Activated naive CD8-positive, alpha-beta T cell treated with anti-CD3 and anti-CD28 coated beads, Interleukin-2, amount 10 ng/mL, durations not matched to agents 7 days and 5 days (primary cell): Measurements from ENCODE around the gene CHIT1. TPM values are rescaled to one million over a fixed set of nuclear protein-coding genes. Genes with fewer than 3 reads are reported as not detected.

Experiments
- ATAC-seq: fragments of 150-1000 bp; cut with Tn5 transposase; one replicate; pipeline ENCODE4 v1.10.0; 2021; ENCODE audit warnings: low read depth, moderate library complexity
- POLR2A ChIA-PET: fragments of 350-600 bp; sonication (Branson Sonifier 250); formaldehyde crosslinking; loops from one replicate; lab custom pipeline; 2021; ENCODE audit warnings: antibody characterized with exemption; lab: Charles Lee
- DNase-seq: peaks from one replicate; pipeline ENCODE4 v3.0.0; 2021
- H3K27ac Mint-ChIP-seq: one replicate; pipeline ENCODE4 v1.8.0; 2022; ENCODE audit warnings: mild to moderate bottlenecking, mixed read lengths
- H3K27me3 Mint-ChIP-seq: one replicate; pipeline ENCODE4 v1.8.0; 2022; ENCODE audit warnings: mild to moderate bottlenecking, moderate library complexity, mixed read lengths
- H3K36me3 Mint-ChIP-seq: one replicate; pipeline ENCODE4 v1.8.0; 2021; ENCODE audit warnings: mild to moderate bottlenecking, mixed read lengths
- H3K4me1 Mint-ChIP-seq: one replicate; pipeline ENCODE4 v1.8.0; 2021; ENCODE audit warnings: mixed read lengths
- H3K4me3 Mint-ChIP-seq: one replicate; pipeline ENCODE4 v1.8.0; 2022; ENCODE audit warnings: mild to moderate bottlenecking, moderate library complexity, mixed read lengths
- H3K9me3 Mint-ChIP-seq: one replicate; pipeline ENCODE4 v1.8.0; 2021; ENCODE audit warnings: mixed read lengths
- total RNA-seq, 2 experiments: library from RNA; stranded (reverse); gene quantifications; one replicate each; pipeline ENCODE4 v1.2.3, GENCODE V29; 2021

CHIT1 gene
- total RNA-seq: 1 to 10 TPM in 1 of 2 experiments, under 1 TPM in 1; 0.67 to 1.0 TPM

GRCh38 chr1:203229471-203230135, at the start of gene CHIT1:
Gene CHIT1, minus strand, starts transcription at chr1:203229673. Its CDS starts 37 bp downstream, at chr1:203229636.
- no peak for ATAC-seq
- H3K36me3 Mint-ChIP-seq: no peaks in the 10 kb centered on the region

DNA sequence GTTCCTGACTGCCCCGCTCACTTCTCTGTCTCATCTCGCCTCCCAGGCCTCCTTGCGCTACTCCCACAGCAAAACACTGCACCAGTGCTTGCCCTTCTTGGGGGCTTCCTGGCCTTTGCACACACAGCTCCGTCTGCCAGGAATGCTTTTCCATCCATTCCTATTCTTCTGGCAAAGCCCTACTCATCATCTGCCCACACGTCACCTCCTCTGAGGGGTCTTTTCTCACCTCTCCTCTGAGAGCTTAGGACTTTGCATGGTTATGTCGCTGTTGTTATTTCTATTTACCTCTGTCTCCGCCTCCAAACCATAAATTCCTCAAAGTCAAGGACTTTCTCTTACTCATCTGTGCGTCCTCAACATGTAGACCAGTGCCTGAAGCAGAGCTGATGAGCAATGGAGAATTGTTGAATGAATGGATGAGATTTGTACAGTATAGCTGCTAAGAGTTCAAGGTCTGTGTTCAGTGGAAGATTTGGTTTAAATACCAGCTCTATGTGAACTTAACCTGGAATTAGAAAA, 49.5 kb upstream of the CHIT1 start:
- H3K4me3 Mint-ChIP-seq: peak overlapping the region; percentile 35
- DNase-seq (no peak), ATAC-seq (no peak)
- H3K27me3 Mint-ChIP-seq: no peaks in the 10 kb centered on the region
- H3K4me1 Mint-ChIP-seq: peaks cover 51% of the 10 kb centered on the region
- H3K9me3 Mint-ChIP-seq: no peaks in the 10 kb centered on the region
- H3K36me3 Mint-ChIP-seq: no peaks in the 10 kb centered on the region
- POLR2A ChIA-PET: interaction anchor here (2.5 to 8.1 kb wide), 4 partner anchors 10 to 46 kb away, joined by 7 to 145 read pairs (median 66); partner anchors contain the start of gene BTG2
- peak overlapping the region; percentile 65 for H3K27ac Mint-ChIP-seq

More at GRCh38 chr1:203229471-203230135, at the start of gene CHIT1:
- no peak within 1 kb of the TSS for H3K27ac Mint-ChIP-seq
- no peaks in the 10 kb centered on the region for H3K4me1 Mint-ChIP-seq
- no peak within 1 kb of the TSS for H3K4me3 Mint-ChIP-seq
- no peak for DNase-seq
- H3K9me3 Mint-ChIP-seq: peaks cover 4% of the 10 kb centered on the region
- POLR2A ChIA-PET: interaction anchor here (0.6 kb wide), 1 partner anchor 443 kb away, joined by 3 read pairs; no protein-coding TSS in a partner anchor
- H3K27me3 Mint-ChIP-seq: peaks cover 17% of the 10 kb centered on the region

DNA sequence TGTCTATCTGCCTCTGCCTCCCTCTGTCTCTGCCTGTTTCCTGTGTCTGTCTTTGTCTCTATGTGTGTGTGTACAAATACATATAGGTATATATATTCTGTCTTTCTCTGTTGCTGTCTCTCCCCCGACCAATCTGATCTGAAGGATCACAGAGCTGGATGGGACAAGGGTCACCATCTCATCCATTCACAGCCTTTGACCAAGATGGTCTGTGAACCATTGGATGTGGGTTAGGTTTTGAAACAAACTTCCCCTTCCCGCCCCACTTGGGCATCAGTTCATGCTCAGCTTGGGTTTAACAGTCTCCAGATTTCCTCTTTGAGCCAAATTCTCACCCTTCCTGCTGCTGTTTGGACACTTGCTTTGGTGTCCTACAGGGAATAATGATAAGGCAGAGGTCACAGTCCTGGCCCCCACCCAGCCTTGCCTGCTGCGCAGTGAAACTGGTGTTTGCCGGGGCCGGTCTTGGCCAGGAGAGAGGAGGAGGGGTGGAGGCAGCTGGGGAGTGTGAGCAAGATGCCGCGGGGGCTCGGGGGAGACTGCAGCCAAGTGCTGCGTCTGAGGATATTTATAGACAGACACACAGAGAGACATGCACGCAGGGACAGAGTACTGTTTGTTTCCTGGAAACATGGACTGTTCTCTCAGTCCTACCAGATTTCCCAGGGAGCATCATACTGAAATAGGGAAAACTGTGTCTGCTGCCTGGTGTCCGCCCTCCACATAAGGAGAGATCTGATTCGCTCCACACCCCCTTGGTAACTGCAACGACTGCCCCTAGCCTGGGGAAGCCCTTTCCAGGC, 48.8 kb upstream of the CHIT1 start:
- ATAC-seq (peak; percentile 46), DNase-seq (no peak)
- Mint-ChIP-seq H3K27ac (peak overlapping the region; percentile 65), H3K27me3 (no peaks in the 10 kb centered on the region), H3K36me3 (no peaks in the 10 kb centered on the region), H3K4me1 (peaks cover 58% of the 10 kb centered on the region), H3K4me3 (peak overlapping the region; percentile 59), H3K9me3 (no peaks in the 10 kb centered on the region)
- POLR2A ChIA-PET: interaction anchor here (1.2 to 8.1 kb wide), 6 partner anchors 11 to 62 kb away, joined by 3 to 145 read pairs (median 30); partner anchors contain the start of gene BTG2

DNA sequence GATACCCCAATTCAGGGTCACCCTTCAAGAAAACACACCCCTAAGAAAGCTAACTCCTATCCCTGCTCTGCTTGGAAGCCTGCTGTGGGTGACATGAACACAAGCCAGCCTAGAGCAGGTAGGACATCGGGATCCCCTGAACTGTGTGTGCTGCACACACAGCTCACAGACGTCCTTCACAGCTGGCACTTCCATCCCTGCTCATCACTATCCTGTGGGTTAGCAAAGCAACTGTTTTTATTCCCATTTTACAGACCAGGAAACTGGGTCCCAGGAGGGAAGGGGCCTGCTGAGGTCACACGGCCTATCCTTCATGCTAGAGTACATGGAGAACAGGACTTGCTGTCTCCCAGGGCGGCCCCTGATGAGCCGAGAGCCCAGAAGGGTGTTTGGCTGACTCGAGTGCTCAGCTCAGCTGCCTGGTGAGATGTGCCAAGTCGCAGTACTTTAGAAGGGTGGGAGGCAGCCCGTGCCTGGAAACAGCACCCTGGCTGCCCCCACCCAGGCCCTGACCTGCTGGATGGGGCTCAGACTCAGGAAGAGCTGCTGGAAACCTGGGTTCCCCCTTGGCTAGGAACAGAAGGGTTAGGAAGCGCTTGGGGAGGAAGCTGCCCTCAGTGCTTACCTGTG, 47.6 kb upstream of the CHIT1 start:
- POLR2A ChIA-PET: interaction anchor here (0.6 to 8.1 kb wide), 9 partner anchors 9 to 63 kb away, joined by 3 to 145 read pairs (median 9); partner anchors contain the start of gene BTG2
- DNase-seq: no peak
- peak overlapping the region; percentile 59 for H3K4me3 Mint-ChIP-seq
- H3K36me3 Mint-ChIP-seq: no peaks in the 10 kb centered on the region
- no peaks in the 10 kb centered on the region for H3K9me3 Mint-ChIP-seq
- peak overlapping the region; percentile 65 for H3K27ac Mint-ChIP-seq
- ATAC-seq: no peak
- peaks cover 54% of the 10 kb centered on the region for H3K4me1 Mint-ChIP-seq
- H3K27me3 Mint-ChIP-seq: no peaks in the 10 kb centered on the region

GRCh38 chr1:203276408-203276807, 46.9 kb upstream of the CHIT1 start:
- no peaks in the 10 kb centered on the region for H3K27me3 Mint-ChIP-seq
- H3K4me3 Mint-ChIP-seq: no peak overlapping the region
- H3K27ac Mint-ChIP-seq: peak overlapping the region; percentile 33
- ATAC-seq (no peak), DNase-seq (no peak)
- peaks cover 51% of the 10 kb centered on the region for H3K4me1 Mint-ChIP-seq
- no peaks in the 10 kb centered on the region for H3K36me3 Mint-ChIP-seq
- POLR2A ChIA-PET: interaction anchor here (1.2 to 8.1 kb wide), 7 partner anchors 8 to 60 kb away, joined by 3 to 145 read pairs (median 11); partner anchors contain the start of gene BTG2
- no peaks in the 10 kb centered on the region for H3K9me3 Mint-ChIP-seq

GRCh38 chr1:203275656-203276272, 46.3 kb upstream of the CHIT1 start:
- ATAC-seq (no peak), DNase-seq (no peak)
- H3K27ac Mint-ChIP-seq: peak overlapping the region; percentile 33
- no peaks in the 10 kb centered on the region for H3K36me3 Mint-ChIP-seq
- H3K27me3 Mint-ChIP-seq: no peaks in the 10 kb centered on the region
- peaks cover 56% of the 10 kb centered on the region for H3K4me1 Mint-ChIP-seq
- POLR2A ChIA-PET: interaction anchor here (1.5 to 8.1 kb wide), 5 partner anchors 14 to 60 kb away, joined by 3 to 145 read pairs (median 49); partner anchors contain the start of gene BTG2
- no peak overlapping the region for H3K4me3 Mint-ChIP-seq
- no peaks in the 10 kb centered on the region for H3K9me3 Mint-ChIP-seq

- no peaks in the 10 kb centered on the region for H3K9me3 Mint-ChIP-seq
- H3K36me3 Mint-ChIP-seq: no peaks in the 10 kb centered on the region
- no peak for ATAC-seq
- H3K4me3 Mint-ChIP-seq: no peak overlapping the region
- peak overlapping the region; percentile 87 for H3K27ac Mint-ChIP-seq
- DNase-seq: no peak
- no peaks in the 10 kb centered on the region for H3K27me3 Mint-ChIP-seq
- peaks cover 57% of the 10 kb centered on the region for H3K4me1 Mint-ChIP-seq
- POLR2A ChIA-PET: interaction anchor here (0.7 to 8.1 kb wide), 6 partner anchors 15 to 63 kb away, joined by 3 to 145 read pairs (median 29); partner anchors contain the start of gene BTG2
Measured at GRCh38 chr1:203274603-203275381, 45.3 kb upstream of the CHIT1 start.

DNA sequence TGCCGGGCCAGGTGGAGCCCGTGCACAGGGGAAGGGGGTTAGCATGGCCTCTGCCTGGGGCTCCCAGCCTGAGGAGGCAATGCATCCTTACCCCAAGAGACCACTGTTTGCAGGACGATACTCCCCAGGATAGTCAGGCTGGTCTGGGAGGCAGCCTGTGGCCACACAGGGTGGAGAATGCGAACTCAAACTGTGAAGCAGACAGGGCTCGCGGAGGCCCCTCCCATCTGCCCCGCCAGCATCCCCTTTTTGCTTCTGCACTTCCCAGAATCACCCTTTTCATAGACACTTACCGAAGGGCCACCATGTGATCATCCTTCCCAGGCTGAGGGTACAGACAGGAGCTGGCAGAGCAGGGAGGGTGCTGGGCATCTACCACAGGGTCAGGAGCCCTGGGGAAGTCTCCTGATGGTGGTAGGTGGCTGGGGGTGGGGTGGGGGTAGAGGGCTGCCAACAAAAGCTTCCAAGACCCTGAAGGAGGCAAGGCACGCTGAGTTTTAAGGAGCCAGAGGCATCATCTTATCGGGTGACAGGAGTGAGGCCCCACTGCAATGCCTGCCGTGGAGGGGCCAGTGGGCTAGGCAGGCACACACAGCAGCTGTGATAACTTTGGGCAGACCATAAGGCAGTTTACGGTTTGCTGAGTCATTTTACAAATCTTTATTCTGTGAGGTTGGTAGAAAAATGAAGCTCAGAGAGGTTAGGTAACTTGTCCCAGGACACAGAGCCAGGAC, 44.6 kb upstream of the CHIT1 start:
- POLR2A ChIA-PET: interaction anchor here (0.7 to 8.1 kb wide), 6 partner anchors 15 to 64 kb away, joined by 3 to 145 read pairs (median 29); partner anchors contain the start of gene BTG2
- H3K27me3 Mint-ChIP-seq: no peaks in the 10 kb centered on the region
- no peaks in the 10 kb centered on the region for H3K36me3 Mint-ChIP-seq
- DNase-seq (peak; percentile 56), ATAC-seq (peak; percentile 2)
- peak overlapping the region; percentile 75 for H3K4me3 Mint-ChIP-seq
- no peaks in the 10 kb centered on the region for H3K9me3 Mint-ChIP-seq
- H3K4me1 Mint-ChIP-seq: peaks cover 55% of the 10 kb centered on the region
- H3K27ac Mint-ChIP-seq: peak overlapping the region; percentile 87

- Mint-ChIP-seq H3K27ac (peak overlapping the region; percentile 87), H3K9me3 (no peaks in the 10 kb centered on the region), H3K27me3 (no peaks in the 10 kb centered on the region), H3K4me1 (peaks cover 48% of the 10 kb centered on the region), H3K4me3 (peak overlapping the region; percentile 75), H3K36me3 (no peaks in the 10 kb centered on the region)
- POLR2A ChIA-PET: interaction anchor here (0.6 to 8.1 kb wide), 12 partner anchors 16 to 493 kb away, joined by 3 to 145 read pairs (median 8); partner anchors contain the start of gene BTG2
- ATAC-seq (peak; percentile 69), DNase-seq (peak; percentile 95)
Measured at GRCh38 chr1:203273206-203273868, 43.9 kb upstream of the CHIT1 start.

- Mint-ChIP-seq H3K4me1 (peaks cover 46% of the 10 kb centered on the region), H3K4me3 (peak overlapping the region; percentile 75), H3K36me3 (no peaks in the 10 kb centered on the region), H3K27me3 (no peaks in the 10 kb centered on the region), H3K9me3 (no peaks in the 10 kb centered on the region), H3K27ac (peak overlapping the region; percentile 87)
- POLR2A ChIA-PET: interaction anchor here (0.6 to 4.8 kb wide), 10 partner anchors 16 to 493 kb away, joined by 3 to 48 read pairs (median 6); partner anchors contain the start of gene BTG2
- ATAC-seq (no peak), DNase-seq (no peak)
Measured at GRCh38 chr1:203272633-203273205, 43.2 kb upstream of the CHIT1 start.
